ENCODE data around the gene RAD23A. TPM values are rescaled to one million over a fixed set of nuclear protein-coding genes. Genes with fewer than 3 reads are reported as not detected.
"Not testable (repeated sequence)": the region's sequence is repeated elsewhere in the genome, so short reads cannot be mapped to it uniquely, and the experiment has no call there.

Gene RAD23A
- 42.5 TPM for total RNA-seq

GRCh38 chr19:12945479-12946091 lies at the start of gene RAD23A:
TSS of gene RAD23A (plus strand) at chr19:12945862. CDS start at chr19:12945949, 87 bp downstream.
- peak; percentile 97 for DNase-seq

- DNase-seq, result no peak
Measured at GRCh38 chr19:12896460-12896859, 49.2 kb upstream of the RAD23A start.

DNA sequence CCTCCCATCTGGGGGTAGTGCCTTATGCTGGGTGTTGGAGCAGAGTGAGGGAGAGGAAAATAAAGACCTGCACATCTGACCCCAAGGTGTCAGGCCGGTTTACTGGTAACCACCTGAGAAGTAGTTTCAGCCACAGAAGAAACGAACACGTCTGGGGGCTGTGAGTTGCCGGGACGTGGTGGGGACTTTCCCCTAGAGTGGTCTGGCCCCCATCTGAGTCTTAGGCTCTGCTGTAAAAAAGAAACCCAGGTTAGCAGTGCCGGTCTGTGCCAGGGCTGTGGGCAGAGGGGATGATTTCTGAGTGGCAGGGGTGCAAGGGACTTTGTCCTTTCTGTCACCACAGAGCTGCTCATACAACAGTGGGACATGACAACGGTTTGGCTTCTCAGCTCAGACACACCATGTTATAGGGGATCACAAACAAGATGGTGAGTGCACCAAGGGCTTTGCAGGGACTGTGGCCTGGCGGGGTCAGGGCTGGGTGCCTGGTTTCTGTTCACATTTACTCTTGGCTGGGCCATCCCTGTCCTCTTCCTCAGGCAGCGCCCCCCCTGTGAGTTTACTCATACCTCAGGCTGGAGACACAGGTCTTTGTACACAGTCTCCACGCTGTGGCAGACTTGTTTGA lies 45.7 kb upstream of the RAD23A start:
- DNase-seq, result no peak

DNA sequence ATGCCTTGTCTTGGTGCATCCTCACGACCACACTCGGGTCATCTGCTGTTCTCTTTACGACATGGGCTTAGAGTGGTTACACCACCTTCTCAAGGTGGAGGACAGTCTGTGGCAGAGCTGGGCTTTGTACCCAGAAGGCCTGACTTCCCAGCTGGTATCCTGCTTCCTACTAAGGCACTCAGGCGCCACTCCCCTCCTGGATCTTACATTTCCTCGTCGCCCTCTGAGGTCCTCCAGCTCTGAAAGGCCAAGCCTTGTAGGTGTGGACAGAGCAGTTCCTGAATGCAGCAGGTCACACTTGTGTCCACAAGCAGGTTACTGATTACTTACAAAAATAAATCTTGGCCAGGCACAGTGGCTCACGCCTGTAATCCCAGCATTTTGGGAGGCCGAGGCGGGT lies 38.5 kb upstream of the RAD23A start:
- no peak for DNase-seq

DNA sequence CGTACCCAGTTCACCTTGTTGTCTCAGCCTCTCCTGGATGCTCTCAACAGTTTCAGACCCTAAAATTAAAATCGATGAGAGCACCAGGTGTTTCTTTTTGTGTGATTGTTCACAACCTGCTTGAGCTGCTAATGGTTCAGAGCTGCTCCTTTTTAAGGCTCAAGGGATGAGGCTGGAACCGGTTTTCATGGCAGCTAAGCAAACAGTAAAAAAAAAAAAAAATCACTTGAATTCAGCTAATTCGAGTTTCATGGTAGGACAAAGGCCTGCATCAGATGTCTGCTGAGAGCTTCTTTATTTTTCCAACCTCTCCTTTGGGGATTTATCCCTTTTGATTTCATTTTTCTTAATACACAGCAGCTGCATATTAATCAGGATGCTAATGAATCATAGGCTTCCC lies 33.1 kb upstream of the RAD23A start:
- no peak for DNase-seq

GRCh38 chr19:12913011-12913561 lies 32.6 kb upstream of the RAD23A start:
- peak; percentile 80 for DNase-seq

GRCh38 chr19:12913851-12914690 lies 31.6 kb upstream of the RAD23A start:
- no peak for DNase-seq

- DNase-seq, result not testable (repeated sequence)
Measured at GRCh38 chr19:12915860-12916259, 29.8 kb upstream of the RAD23A start.

DNA sequence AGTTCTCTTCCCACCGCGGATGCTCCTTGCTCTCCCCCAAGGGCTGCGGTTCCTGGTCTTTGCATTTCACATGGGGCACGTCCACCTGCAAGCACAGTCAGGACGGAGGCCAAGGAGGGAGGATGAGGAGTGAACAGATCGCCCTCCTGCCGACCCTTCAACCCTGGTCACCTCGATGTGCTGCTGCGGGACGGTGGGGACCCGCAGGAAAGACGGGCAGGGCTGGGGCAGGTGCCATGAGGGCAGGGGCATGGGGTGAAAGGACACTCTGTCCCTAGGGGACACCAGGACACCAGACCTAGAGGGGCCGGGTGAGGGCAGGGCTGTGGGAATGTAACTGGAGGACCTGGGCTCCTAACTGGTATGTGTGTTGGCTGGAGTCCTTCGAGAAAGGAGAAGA lies 27.4 kb upstream of the RAD23A start:
- DNase-seq, result no peak

GRCh38 chr19:12921047-12921446 lies 24.6 kb upstream of the RAD23A start:
- DNase-seq, result no peak

- DNase-seq, result no peak
Measured at GRCh38 chr19:12922959-12923358, 22.7 kb upstream of the RAD23A start.

DNA sequence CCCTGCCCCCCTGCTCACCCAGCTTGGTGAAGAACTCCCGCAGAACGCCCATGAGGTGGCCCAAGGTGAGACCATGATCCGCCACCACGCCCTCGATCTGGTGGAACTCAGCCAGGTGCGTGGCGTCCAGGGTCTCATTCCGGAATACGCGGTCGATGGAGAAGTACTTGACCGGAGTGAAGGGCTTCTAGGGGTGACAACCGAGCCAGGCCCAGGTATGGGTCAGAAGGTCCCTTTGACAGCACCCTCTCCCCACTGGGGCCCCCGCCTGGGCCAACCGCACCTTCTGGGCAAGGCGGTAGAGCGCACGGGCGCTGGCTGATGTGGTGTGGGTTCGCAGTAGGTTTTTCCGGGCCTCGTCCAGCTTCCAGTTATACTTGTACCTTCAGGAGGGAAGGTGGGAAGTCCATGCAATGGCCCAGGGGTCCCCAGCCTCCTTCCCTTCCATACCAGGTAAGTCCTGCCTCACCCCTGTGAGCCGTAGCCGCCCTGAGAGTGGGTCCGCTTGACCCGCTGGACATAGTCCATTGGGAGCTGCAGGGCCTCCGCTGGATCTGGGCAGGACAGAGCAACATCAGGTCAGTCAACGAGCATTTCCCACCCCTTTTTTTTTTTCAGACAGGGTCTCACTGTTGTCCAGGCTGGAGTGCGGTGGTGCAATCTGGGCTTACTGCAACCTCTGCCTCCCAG lies 20.9 kb upstream of the RAD23A start:
- no peak for DNase-seq

GRCh38 chr19:12930002-12930645 lies 15.5 kb upstream of the RAD23A start:
- no peak for DNase-seq

DNA sequence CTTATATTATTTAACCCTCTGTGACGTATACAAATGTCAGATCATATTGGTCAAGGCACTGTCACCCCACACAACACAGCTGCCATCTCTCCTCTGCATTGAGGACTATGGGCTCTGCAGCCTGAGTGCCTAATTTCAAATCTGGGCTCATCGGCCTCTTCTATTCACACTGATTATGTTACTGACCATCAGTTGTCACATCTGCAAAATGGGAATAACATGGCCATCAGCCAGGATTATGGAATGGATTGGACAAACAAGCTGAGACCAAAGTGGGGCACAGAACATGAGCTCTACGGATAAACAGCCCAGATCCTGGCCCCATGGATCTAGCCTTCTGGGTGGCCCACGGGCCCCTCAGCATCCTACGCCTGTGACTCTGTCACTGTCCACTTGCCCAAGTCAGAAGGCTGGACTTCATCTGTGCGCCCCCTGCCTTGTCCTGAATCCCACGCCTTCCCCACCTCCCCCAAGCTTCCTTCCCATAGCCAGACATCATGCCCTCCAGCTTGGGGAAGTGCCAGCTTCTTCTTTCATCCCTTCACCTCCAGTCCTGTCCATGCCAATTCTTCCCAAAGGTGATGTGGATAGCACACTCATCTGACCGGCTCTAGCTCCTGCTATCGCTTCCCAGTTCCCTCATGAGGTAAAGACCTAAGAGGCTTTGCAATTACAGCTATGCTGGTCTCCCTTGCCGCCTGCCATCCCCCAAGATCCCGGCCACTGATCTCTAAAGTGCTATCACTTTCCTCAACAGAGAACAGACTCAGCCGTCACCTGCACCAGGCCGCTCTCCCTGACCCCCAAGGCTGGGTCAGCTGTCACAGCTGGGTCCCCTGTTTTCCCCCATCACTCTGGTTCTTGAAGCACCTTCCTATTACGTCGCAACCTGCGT lies 13.0 kb upstream of the RAD23A start:
- no peak for DNase-seq

DNA sequence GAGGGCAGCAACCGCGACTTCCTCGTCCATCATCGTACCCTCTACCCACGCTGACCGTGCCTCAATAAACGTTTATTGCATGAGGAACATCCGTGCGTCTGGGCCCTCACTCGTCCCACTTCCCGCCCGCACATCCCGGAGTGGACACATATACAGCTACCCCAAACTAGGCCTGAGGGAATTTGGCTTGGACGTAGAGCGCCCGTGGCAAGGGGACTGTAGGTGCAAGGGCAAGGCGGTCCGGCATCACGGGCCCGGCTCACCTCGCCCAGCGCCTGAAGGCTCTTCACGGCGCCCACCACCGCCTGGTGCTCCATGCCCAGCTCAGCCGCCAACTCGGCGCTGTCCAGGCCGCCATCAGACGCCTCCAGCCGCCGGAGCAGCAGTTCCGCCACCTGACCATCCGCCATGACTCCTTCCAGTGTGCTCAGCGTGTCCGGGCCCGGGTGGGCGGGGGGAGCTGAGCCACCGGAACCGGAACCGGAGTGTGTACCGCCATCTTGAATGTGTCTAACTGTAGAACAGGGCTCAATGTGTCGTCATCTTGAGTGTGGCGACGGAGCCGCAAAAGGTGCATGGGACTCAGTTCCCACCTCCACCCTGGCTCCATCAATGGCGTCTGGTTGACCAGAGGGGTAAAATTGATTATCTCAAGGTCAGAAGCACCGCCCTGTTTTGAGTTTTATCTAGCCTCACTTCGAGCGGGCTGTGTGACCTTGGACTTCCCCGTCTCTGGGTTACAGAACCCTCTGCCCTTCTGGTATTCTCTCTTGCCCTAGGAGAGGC lies 12.2 kb upstream of the RAD23A start, which contains the start of gene FARSA:
FARSA (minus strand) TSS at position 425 of the 786 bp plus-strand sequence; CDS start at position 410, 15 bp downstream.
- DNase-seq, result peak; percentile 93

- no peak for DNase-seq
Measured at GRCh38 chr19:12935071-12935470, 10.6 kb upstream of the RAD23A start.

DNA sequence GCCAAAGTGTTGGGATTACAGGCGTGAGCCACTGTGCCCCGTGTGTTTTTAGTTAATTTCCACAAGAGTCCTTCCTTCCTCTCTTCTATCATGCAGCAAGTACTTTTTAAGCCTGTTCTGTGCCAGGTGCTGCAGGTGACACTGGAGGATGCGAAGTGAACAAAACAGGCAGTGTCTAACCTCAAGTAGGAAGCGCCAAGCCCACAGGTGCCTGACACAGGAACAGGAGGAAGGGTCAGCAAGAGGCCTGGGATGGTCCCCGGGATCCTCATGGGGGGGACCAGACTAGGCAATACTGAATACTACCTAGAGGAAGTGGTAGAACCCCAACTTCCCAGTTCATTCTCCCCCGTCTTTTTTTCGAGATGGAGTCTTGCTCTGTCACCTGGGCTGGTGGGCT lies 9.1 kb upstream of the RAD23A start:
- no peak for DNase-seq

GRCh38 chr19:12937093-12937926 lies 8.4 kb upstream of the RAD23A start:
- DNase-seq, result no peak

Data from skin of body (tissue), 2 donors.